Stimulated activated memory B cell treated with anti-CD40 and anti-IgM and Interleukin-4, amounts not matched to agents 10 μg/mL and 1 μg/mL and 100 μg/mL, for 72 hours (primary cell): ENCODE measurements around the gene STC2.
"Not testable (repeated sequence)": the region's sequence is repeated elsewhere in the genome, so short reads cannot be mapped to it uniquely, and the experiment has no call there.

Experiments used
- ATAC-seq: fragments of 150-1000 bp; cut with Tn5 transposase; 2 replicates; pipeline ENCODE4 v1.10.0; 2021
- H3K27ac Mint-ChIP-seq: one replicate; pipeline ENCODE4 v1.8.0; 2022; ENCODE audit warnings: mild to moderate bottlenecking, mixed read lengths
- H3K27me3 Mint-ChIP-seq: one replicate; pipeline ENCODE4 v1.8.0; 2022; ENCODE audit warnings: mixed read lengths
- H3K36me3 Mint-ChIP-seq: one replicate; pipeline ENCODE4 v1.8.0; 2022; ENCODE audit warnings: mixed read lengths
- H3K4me1 Mint-ChIP-seq: one replicate; pipeline ENCODE4 v1.8.0; 2022; ENCODE audit warnings: mixed read lengths
- H3K4me3 Mint-ChIP-seq: one replicate; pipeline ENCODE4 v1.8.0; 2022; ENCODE audit warnings: mild to moderate bottlenecking, moderate library complexity, mixed read lengths
- H3K9me3 Mint-ChIP-seq: one replicate; pipeline ENCODE4 v1.8.0; 2022; ENCODE audit warnings: mixed read lengths

The STC2 gene

DNA sequence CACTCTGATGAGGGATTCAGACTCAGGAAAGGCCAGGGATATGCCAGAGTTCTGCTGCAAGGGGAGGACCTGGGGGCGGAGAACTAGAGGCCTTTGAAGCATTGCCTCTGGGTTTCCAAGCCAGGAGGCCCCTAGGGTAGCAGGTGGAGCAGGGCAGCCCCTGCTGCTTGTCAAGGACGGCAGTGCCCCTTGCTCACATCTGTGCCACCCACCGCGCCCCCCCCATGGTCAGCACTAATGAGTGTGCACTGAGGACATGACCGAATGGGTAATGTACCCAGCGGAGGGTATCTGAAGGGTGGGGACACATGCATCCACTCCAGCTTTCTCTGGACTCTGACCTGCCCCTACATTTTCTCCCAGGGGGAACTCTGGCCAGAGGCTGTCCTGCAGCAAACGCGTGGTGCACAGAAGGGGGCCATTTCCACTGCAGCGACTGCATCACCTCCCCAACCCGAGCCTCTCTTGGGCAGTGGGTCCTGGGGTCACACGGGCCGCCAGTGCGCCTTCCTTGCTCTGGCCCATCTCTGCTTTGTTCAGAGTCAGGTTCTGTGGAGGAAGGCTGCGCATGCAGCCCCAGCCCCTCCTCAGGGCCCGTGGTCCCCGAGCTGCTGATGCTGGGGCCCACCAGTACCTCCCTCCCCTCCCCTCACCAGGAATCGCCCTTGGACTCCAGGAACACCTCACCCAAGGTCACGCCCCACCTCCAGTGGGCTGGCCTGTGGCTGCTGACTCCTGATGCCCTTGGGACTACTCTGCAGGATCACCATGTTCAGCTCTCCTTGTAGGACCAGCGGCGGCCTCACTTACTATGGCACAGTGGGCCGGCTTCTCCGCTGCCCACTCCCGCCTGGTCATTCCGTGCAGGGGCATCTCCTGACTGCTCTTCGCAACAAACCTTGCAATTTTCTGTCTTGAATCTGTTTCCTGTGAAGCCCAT is 31.2 kb downstream of the STC2 start:
- Mint-ChIP-seq H3K4me1 (peaks cover 13% of the 10 kb centered on the region), H3K9me3 (no peaks in the 10 kb centered on the region), H3K27me3 (peaks cover 49% of the 10 kb centered on the region), H3K27ac (no peak overlapping the region), H3K36me3 (no peaks in the 10 kb centered on the region), H3K4me3 (no peak overlapping the region)
- ATAC-seq: no peak

DNA sequence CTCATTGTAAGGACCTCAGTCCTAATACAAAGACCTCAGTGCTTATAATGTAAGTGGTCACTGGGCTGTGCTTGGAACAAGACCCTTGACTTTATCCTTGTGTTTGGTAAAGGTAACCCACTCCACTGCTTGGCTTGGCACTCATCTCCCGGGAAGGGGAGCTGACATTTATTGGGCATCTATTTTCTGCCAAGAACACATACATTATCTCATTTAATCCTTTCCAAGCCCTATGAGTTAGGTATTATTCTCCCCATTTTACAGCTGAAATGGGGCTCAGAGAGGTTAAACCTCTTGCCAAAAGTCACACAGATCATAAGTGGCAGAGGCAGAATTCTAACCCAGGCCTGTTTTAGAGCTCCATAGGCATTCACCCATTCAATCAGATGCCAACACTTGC is 32.4 kb downstream of the STC2 start:
- Mint-ChIP-seq H3K27me3 (peaks cover 49% of the 10 kb centered on the region), H3K36me3 (no peaks in the 10 kb centered on the region), H3K27ac (no peak overlapping the region), H3K4me3 (no peak overlapping the region), H3K9me3 (no peaks in the 10 kb centered on the region), H3K4me1 (peaks cover 13% of the 10 kb centered on the region)
- no peak for ATAC-seq

DNA sequence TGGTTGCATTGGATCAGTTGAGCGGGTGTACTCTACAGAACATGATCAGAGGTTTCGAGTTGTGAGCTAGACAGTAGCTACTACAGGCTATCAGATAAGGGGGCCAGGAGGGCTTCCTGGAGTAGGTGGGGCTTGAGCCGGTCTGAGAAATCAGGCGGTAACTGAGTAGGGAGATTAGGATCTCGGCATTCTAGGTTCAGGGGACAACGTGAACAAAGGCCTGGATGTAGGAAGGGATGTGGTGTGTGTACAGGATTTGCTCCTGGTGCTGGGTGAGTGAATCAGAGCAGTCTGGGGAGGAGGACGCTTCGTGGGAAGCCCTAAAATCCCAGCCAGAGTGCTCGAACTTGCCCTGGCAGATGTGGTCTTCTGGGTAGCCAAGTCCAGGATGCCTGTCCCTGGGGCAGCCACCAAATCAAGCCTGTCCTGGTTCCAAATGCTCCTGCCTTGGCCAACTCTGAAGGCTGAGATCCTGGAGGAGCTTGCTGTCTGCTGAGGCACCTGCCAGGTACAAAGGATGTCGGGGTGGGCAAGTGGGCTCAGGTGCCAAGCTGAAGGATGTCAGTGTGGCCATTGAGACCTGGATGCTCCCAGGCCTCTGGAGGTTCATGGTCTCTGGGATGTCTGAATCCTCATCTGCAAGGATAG is 33.4 kb downstream of the STC2 start:
- no peaks in the 10 kb centered on the region for H3K9me3 Mint-ChIP-seq
- ATAC-seq: no peak
- H3K4me3 Mint-ChIP-seq: no peak overlapping the region

DNA sequence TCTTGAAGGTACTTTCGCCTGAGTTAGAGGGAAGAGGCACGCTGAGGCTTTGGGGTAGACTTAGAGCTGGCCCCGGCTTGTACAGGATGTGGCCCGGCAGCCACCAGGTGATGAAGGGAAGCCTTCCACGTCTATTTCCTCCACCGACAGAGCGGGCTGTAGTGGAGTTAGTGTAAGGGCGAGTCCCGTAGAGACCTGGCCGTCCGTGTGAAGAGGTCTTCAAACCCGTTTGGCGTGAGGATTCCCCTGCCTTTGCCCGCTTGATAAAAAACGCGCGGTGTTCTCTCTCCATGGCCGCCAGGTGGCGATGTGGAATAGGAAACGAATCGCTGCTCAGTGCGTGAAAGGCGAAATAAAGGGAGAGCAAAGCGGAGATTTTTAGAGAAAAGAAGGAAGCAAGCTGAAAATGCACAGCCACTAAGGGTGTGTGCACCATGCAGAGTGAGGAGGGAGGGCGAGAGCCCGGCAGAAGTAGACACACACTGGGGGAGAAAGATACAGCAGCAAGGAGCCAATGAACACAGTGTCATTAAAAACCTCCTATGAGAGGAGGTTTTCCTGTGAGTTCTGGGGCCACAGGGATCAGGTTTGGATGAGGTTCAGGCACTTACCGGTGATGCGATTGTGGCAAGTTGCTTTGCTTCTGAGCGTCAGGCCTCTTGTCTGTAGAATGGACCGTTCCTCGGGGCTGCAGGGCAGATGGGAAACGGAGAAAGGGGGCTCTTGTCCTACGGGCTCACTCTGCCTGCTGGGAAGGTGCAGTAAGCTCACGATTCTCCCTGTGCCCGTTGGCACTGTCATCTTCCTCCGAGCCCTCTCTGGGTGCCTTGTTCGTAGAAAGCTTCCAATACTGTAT is 34.2 kb downstream of the STC2 start:
- peaks cover 64% of the 10 kb centered on the region for H3K27me3 Mint-ChIP-seq
- peak overlapping the region; percentile 14 for H3K4me3 Mint-ChIP-seq
- H3K27ac Mint-ChIP-seq: no peak overlapping the region
- H3K36me3 Mint-ChIP-seq: no peaks in the 10 kb centered on the region
- H3K9me3 Mint-ChIP-seq: no peaks in the 10 kb centered on the region
- peaks cover 13% of the 10 kb centered on the region for H3K4me1 Mint-ChIP-seq
- peak; percentile 57 for ATAC-seq

More for the DNA sequence above, 33.4 kb downstream of the STC2 start:
- Mint-ChIP-seq H3K27me3 (peaks cover 57% of the 10 kb centered on the region), H3K36me3 (no peaks in the 10 kb centered on the region), H3K4me1 (peaks cover 13% of the 10 kb centered on the region), H3K27ac (no peak overlapping the region)

DNA sequence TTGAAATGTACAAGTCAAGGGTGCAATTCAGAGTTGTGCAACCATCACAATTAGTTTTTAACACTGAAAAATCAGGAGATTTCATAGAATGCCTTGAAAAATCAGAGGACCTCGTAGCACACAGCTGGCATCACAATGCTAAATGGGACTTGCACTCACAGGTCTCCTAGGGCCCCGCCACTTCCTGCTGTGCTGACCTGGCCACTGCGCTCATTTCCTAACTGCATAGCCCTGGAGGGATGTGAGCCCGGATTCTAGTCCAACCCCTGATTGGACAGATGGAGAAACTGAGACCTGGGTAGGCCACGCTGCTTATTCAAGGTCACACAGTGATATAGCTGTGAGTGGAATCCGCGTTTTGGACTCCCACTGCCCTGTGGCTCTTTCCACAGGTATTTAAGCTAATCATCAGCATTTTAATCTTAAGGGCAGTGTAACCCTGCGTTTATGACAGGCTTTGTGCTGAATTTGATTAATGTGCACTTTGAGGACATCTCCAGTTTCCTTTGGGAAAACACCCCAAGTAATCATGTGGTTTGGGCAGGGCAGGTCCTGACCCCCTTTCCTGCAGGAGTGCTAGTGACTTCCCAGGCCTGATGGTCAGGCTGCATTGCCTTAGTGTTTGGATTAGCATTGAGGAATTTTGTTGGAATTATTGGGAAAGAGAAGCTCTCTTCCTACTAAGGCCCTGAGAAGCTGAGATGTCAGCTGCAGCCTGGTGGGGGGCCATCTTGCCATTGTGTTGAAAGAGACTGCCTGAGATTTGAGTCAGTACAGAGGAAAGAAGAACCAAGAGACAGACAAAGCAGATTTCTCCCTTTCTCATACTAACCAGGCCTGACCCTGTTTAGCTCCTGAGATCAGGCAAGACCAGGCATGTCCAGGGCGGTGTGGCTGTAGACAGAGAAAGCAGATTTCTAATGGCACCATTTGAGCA is 36.2 kb downstream of the STC2 start:
- Mint-ChIP-seq H3K27me3 (peaks cover 76% of the 10 kb centered on the region), H3K27ac (no peak overlapping the region), H3K4me1 (peaks cover 13% of the 10 kb centered on the region)

DNA sequence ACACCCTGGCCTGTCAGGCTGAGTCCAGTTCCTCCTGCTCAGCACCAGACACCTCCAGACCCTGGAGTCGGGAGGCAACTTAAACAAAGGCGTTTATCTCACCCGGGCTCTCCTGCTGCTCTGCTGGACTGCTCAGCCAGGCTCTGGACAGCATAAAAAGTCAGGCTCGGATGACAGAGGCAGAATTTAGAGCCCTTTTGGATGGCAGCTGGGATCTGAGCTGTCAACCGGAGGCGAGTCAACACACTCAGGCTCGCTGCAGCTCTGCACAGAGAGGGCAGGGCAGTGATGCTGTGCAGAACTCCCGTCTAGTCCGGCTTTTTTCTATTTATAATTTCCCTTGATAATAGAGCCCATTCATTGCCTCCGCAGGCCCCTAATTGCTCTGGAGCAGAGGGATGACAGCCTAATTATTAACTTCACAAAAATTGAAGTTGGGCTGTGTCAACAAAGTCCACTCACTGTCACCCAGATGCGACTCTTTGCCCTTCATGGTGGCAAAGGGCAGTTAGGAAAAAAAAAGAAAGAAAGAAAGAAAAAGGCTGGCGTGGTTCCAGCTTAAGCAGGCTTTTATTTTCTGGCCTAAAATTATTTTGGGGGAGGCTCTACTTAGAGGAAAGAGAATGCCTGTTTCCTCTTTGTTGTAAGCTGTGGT is 37.6 kb downstream of the STC2 start:
- no peaks in the 10 kb centered on the region for H3K9me3 Mint-ChIP-seq
- H3K4me1 Mint-ChIP-seq: peaks cover 13% of the 10 kb centered on the region
- H3K36me3 Mint-ChIP-seq: no peaks in the 10 kb centered on the region
- H3K27me3 Mint-ChIP-seq: peaks cover 86% of the 10 kb centered on the region
- no peak overlapping the region for H3K27ac Mint-ChIP-seq
- no peak overlapping the region for H3K4me3 Mint-ChIP-seq
- ATAC-seq: no peak

More for the DNA sequence above, 36.2 kb downstream of the STC2 start:
- Mint-ChIP-seq H3K4me3 (no peak overlapping the region), H3K36me3 (no peaks in the 10 kb centered on the region), H3K9me3 (no peaks in the 10 kb centered on the region)
- ATAC-seq: no peak

DNA sequence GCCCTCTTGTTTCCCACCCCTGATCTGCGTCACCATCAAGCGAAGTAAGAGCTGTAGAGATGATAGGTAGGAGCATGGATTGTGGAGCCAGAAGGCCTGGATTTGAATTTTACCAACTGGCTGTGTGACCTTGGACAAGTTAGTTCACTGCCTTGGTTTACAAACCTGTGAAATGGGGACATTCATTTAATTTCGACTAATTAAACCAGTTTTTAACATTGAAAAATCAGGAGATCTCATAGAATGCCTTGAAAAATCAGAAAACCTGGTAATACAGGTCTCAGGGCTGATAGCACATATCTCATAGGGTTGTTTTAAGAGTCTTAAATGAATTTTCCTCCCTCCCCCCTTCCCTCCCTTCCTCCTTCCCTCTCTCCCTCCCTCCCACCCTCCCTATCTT is 38.8 kb downstream of the STC2 start:
- Mint-ChIP-seq H3K27ac (no peak overlapping the region), H3K9me3 (peaks cover 8% of the 10 kb centered on the region), H3K4me1 (peaks cover 7% of the 10 kb centered on the region), H3K27me3 (peaks cover 90% of the 10 kb centered on the region), H3K4me3 (no peak overlapping the region), H3K36me3 (peaks cover 9% of the 10 kb centered on the region)
- no peak for ATAC-seq

DNA sequence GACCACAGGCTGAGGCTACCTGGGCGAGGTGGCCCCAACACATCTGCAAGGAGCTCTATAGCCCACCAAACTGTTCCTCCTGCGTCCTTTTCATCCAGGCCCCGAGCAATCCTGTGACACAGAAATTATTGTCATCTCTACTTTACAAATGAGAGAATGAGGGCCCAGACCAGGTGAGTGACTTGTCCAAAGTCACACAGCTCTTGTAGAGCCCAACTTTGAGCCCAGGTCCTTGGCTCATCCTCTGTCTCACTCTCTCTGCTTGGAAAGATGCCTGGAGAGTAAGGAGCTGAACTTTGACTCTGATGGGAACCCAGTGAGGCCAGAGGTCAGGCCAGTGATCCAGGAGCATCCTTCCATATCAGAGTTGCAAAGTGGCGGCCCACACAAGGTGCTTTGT is 39.6 kb downstream of the STC2 start:
- no peak overlapping the region for H3K27ac Mint-ChIP-seq
- H3K9me3 Mint-ChIP-seq: peaks cover 11% of the 10 kb centered on the region
- H3K4me1 Mint-ChIP-seq: peaks cover under 1% of the 10 kb centered on the region
- H3K4me3 Mint-ChIP-seq: no peak overlapping the region
- H3K27me3 Mint-ChIP-seq: peaks cover 89% of the 10 kb centered on the region
- peaks cover 13% of the 10 kb centered on the region for H3K36me3 Mint-ChIP-seq
- ATAC-seq: no peak

DNA sequence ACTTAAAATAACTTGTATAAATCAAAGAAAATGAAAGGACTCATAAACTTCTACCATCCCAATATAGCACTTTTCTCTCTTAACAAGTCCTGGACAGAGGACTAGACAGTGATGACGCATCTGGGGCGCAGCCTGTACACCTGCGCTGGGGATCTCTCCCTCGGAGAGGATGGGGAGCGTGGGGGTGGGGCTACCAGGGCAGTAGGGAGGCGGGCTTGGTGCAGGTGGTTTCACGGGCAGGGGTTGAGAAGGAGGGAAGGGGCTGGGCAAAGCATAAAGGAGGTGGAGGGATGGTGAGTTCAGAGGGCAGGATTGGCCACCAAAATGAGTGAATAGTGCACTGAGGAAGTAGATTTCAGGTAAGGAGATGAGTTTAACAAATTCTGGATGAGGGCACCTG is 41.1 kb downstream of the STC2 start:
- peaks cover 11% of the 10 kb centered on the region for H3K9me3 Mint-ChIP-seq

DNA sequence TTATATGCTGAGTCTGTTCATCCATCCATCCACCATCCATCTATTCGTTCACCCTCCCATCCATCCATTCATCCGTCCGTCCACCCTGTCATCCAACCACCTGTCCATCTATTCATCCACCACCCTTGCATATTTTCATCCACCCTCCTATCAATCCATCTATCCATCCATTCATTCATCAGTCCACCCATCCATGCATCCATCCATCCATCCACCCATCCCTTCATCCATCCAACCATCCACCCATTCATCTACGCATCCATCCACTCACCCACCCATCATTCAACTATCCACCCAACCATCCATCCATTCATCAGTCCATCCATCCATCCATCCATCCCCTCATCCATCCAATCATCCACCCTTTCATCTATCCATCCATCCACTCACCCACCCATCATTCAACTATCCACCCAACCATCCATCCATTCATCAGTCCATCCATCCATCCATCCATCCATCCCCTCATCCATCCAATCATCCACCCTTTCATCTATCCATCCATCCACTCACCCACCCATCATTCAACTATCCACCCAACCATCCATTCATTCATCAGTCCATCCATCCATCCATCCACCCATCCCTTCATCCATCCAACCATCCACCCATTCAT is 43.8 kb downstream of the STC2 start:
- H3K4me1 Mint-ChIP-seq, H3K27ac Mint-ChIP-seq, H3K4me3 Mint-ChIP-seq, ATAC-seq: not testable (repeated sequence)
- H3K9me3 Mint-ChIP-seq: peaks cover 11% of the 10 kb centered on the region
- H3K36me3 Mint-ChIP-seq: peaks cover 13% of the 10 kb centered on the region
- H3K27me3 Mint-ChIP-seq: peaks cover 83% of the 10 kb centered on the region

More for the DNA sequence above, 41.1 kb downstream of the STC2 start:
- Mint-ChIP-seq H3K36me3 (peaks cover 13% of the 10 kb centered on the region), H3K4me1 (no peaks in the 10 kb centered on the region), H3K27ac (no peak overlapping the region), H3K4me3 (no peak overlapping the region), H3K27me3 (peaks cover 92% of the 10 kb centered on the region)
- no peak for ATAC-seq

DNA sequence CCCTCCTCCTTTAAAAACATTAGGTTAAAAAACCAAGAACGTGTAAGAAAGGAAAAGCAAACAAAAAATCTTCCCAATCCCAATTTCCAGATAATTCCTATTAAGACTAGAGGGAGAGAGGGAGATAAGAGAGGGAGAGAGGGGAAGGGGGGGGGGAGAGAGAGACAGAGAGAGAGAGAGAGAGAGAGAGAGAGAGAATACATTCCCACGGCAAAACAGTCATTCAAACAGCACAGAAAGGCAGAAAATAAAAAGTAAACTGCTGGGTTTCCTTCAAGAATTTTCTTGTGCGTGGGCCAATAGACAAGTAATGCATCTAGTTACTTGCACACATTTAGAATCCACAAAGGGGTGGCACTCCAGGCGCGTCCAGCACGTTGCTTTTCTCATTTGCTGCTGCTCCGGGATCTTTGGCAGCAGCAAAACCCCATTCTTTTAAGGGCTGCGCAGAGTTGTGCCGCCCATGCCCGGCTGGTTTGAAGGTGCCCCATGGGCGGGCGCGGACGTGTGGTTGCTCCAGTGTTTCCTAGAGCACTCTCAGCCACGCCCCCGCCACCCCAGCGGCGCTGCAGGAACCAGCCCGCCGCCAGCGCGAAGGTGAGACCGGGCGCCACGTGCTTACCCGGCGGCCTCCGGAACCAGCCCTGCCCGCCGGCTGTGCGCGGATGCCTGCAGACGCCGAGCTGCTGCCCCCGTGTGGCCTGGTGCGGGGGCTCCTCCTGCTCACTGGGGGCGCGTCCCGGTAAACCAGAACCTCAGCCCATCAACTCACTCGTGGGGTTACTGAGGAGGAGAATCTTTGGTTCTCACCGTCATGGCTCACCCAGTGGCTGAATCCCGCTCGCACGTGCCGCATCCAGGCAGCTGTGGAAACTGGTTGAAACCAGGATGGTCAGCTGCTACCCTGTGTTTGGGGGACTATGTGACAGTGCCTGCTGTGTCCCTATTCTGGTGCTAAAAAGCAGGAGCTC is 44.6 kb downstream of the STC2 start:
- H3K4me1 Mint-ChIP-seq: no peaks in the 10 kb centered on the region
- H3K27ac Mint-ChIP-seq: no peak overlapping the region
- peak; percentile 71 for ATAC-seq
- H3K27me3 Mint-ChIP-seq: peaks cover 81% of the 10 kb centered on the region
- H3K4me3 Mint-ChIP-seq: no peak overlapping the region
- H3K36me3 Mint-ChIP-seq: peaks cover 13% of the 10 kb centered on the region
- H3K9me3 Mint-ChIP-seq: peaks cover 11% of the 10 kb centered on the region

DNA sequence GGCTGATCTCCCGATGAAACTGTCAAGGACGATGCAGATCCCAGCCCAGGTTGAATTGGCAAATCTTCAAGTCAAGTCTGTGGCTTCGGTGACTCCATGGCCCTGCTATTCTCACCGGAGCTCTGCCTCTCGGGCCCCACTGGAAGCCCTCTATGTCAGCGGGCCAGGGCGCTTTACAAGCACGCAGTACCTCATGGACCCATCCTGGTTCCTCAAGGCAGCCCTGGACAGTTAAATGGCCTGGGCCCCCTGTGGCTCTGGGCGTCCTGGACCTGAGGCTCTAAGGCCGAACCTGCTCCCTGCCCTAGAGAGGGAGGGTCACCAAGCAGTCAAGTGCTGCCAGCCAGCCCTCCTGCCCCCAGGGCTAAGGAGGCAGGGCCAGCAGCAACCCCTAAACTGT is 45.3 kb downstream of the STC2 start:
- H3K27me3 Mint-ChIP-seq: peaks cover 74% of the 10 kb centered on the region
- peaks cover 13% of the 10 kb centered on the region for H3K36me3 Mint-ChIP-seq

DNA sequence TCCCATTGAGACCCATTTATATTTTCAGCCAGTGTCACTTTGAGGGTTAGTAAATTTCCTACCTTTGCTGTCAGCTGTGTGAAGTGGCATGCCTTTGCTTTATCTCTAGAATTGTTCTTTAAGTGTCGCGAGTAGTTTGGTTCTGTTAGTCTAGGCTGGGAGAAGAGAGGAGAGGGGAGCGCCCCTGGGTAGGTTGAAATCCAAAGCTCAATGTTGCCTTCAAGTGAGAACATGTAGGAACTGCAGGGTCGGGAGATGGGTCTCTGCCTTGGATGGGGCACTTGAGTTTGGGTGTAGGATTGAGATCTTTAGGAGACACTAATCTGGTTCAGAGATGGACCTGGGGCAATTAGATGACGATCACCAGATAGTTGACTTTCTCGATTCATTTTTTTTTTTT is 46.3 kb downstream of the STC2 start:
- no peak for ATAC-seq
- Mint-ChIP-seq H3K27ac (no peak overlapping the region), H3K4me3 (no peak overlapping the region), H3K9me3 (peaks cover 11% of the 10 kb centered on the region), H3K36me3 (peaks cover 13% of the 10 kb centered on the region), H3K4me1 (no peaks in the 10 kb centered on the region), H3K27me3 (peaks cover 64% of the 10 kb centered on the region)

More for the DNA sequence above, 45.3 kb downstream of the STC2 start:
- H3K4me1 Mint-ChIP-seq: no peaks in the 10 kb centered on the region
- no peak overlapping the region for H3K27ac Mint-ChIP-seq
- peaks cover 11% of the 10 kb centered on the region for H3K9me3 Mint-ChIP-seq
- no peak for ATAC-seq
- no peak overlapping the region for H3K4me3 Mint-ChIP-seq
